Measurements from ENCODE around the gene ANP32B. TPM values are rescaled to one million over a fixed set of nuclear protein-coding genes. Genes with fewer than 3 reads are reported as not detected.

Gene ANP32B
- total RNA-seq, 3 donors from 2014 or later (not counting 1 experiment from before 2014, with no cell fraction given) = 89.9 to 107 (median 100) TPM

GRCh38 chr9:98056269-98057137, 73.4 kb downstream of the ANP32B start, which contains the start of gene NANS:
NANS (plus strand) TSS chr9:98056732; CDS start chr9:98056809, 77 bp downstream.
- Mint-ChIP-seq H3K4me1 (peaks cover 14 to 18% of the 10 kb centered on the region in 2 donors), H3K27me3 (ENCODE audit: low read depth in 2 of 2) (no peaks in the 10 kb centered on the region), H3K27ac (peak within 1 kb of the TSS; percentile 93 to 95), H3K4me3 (peak within 1 kb of the TSS; percentile 98), H3K9me3 (no peaks in the 10 kb centered on the region), H3K36me3 (no peaks in the 10 kb centered on the region)
- TF ChIP-seq CTCF (IDR thresholded peaks at IDR 0.05) = no peak
- peaks cover 2% of the 10 kb centered on the region for H3K36me3 ChIP-seq (ENCODE audit: control insufficient read depth, insufficient read depth, low read length)
- H3K4me3 ChIP-seq (ENCODE audit: low read length) = peak within 1 kb of the TSS; percentile 60
- ATAC-seq = peak; percentile 97 to 99 (median 98)
- peak within 1 kb of the TSS; percentile 79 for H3K27ac ChIP-seq (ENCODE audit: low read length)
- intact Hi-C loops (cut with micrococcal nuclease) = loop anchor here (1.0 to 2.0 kb wide), 2 partner anchors 73 to 134 kb away; partner anchors contain the start of genes ANP32B and TRMO
- no peaks in the 10 kb centered on the region for H3K9me3 ChIP-seq (ENCODE audit: control insufficient read depth, insufficient read depth, low read length)
- peaks cover 15% of the 10 kb centered on the region for H3K4me1 ChIP-seq (ENCODE audit: control insufficient read depth, insufficient read depth, low read length)
- DNase-seq = peak; percentile 90 to 93
- H3K27me3 ChIP-seq (ENCODE audit: control insufficient read depth, insufficient read depth, low read length) = no peaks in the 10 kb centered on the region
- under 1% methylated on average over 80 of the region's 80 CpGs for WGBS (ENCODE audit: insufficient coverage)

DNA sequence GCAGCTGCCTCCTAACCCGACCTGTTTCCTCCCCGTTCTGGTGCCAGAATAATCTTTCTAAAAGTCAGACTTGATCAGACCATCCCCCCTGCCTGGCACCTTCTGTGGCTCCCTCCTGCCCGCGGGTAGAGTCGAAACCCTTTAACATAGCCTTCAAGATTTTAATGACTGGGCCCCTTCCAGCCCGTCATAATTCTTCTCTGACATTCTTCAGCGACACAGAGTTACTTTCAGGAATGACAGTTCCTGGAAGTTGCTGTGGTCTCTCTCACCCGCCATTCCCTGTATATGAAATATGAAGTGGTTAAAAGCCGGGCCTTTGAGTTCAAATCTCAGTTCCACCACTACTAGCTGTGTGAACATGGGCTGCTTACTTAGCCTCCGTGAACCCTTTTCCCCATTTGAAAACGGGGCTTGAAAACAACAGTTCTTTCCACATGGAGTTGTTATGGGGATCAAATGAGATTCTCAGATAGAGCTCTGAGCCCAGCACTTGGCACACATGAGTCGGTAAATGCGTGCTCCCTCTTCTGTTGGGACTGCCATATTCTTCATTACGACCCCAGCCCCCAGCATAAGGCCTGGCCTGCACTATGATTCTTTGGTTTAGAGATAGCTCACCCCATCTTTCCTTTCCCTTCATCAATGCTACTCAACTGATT, 74.1 kb downstream of the ANP32B start:
- no peak for TF ChIP-seq CTCF (IDR thresholded peaks at IDR 0.05)
- H3K4me1 ChIP-seq (ENCODE audit: control insufficient read depth, insufficient read depth, low read length) = peaks cover 15% of the 10 kb centered on the region
- Mint-ChIP-seq H3K4me1 (peaks cover 14 to 18% of the 10 kb centered on the region in 2 donors), H3K27ac (peak overlapping the region; percentile 93 to 95), H3K36me3 (no peaks in the 10 kb centered on the region), H3K4me3 (peak overlapping the region; percentile 98), H3K9me3 (no peaks in the 10 kb centered on the region), H3K27me3 (ENCODE audit: low read depth in 2 of 2) (no peaks in the 10 kb centered on the region)
- WGBS (ENCODE audit: insufficient coverage) = 9% methylated on average over 12 of the region's 14 CpGs
- H3K36me3 ChIP-seq (ENCODE audit: control insufficient read depth, insufficient read depth, low read length) = peaks cover 5% of the 10 kb centered on the region
- intact Hi-C loops (cut with micrococcal nuclease) = loop anchor here (2.0 kb wide), 1 partner anchor 134 kb away; the partner anchor contains the start of gene TRMO
- peak overlapping the region; percentile 79 for H3K27ac ChIP-seq (ENCODE audit: low read length)
- no peak for ATAC-seq
- H3K4me3 ChIP-seq (ENCODE audit: low read length) = peak overlapping the region; percentile 60
- peak in 1 of 2 donors; percentile 31 for DNase-seq
- H3K9me3 ChIP-seq (ENCODE audit: control insufficient read depth, insufficient read depth, low read length) = no peaks in the 10 kb centered on the region
- H3K27me3 ChIP-seq (ENCODE audit: control insufficient read depth, insufficient read depth, low read length) = no peaks in the 10 kb centered on the region

DNA sequence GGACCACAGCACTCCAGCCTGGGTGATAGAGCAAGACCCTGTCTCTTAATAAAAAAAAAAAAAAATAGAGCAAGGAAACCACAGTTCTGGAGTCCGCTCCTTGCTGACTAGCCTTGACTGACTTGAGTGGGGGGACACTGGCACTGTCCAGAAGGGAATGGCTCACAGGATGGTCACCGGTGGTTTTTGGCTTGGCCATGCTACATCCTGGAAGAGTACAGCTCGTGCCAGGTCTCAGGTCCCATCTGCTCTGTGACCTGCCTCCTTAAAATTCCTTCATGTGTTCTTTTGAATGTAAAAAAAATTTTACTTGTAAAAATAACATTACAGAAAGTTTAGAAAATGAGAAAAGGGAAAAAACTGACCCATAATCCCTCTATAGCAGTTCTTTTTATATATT, 79.0 kb downstream of the ANP32B start:
- DNase-seq (no peak), ATAC-seq (no peak)
- Mint-ChIP-seq H3K4me1 (peaks cover 4 to 5% of the 10 kb centered on the region in 2 donors), H3K9me3 (no peaks in the 10 kb centered on the region), H3K36me3 (no peaks in the 10 kb centered on the region), H3K4me3 (no peak overlapping the region), H3K27ac (no peak overlapping the region), H3K27me3 (ENCODE audit: low read depth in 2 of 2) (no peaks in the 10 kb centered on the region)
- no peak for TF ChIP-seq CTCF (IDR thresholded peaks at IDR 0.05)
- no peaks in the 10 kb centered on the region for H3K9me3 ChIP-seq (ENCODE audit: control insufficient read depth, insufficient read depth, low read length)
- H3K4me3 ChIP-seq (ENCODE audit: low read length) = no peak overlapping the region
- intact Hi-C loops (cut with micrococcal nuclease) = no loop called here
- no peak overlapping the region for H3K27ac ChIP-seq (ENCODE audit: low read length)
- no peaks in the 10 kb centered on the region for H3K27me3 ChIP-seq (ENCODE audit: control insufficient read depth, insufficient read depth, low read length)
- peaks cover 13% of the 10 kb centered on the region for H3K36me3 ChIP-seq (ENCODE audit: control insufficient read depth, insufficient read depth, low read length)
- 91% methylated on average over 3 of the region's 3 CpGs for WGBS (ENCODE audit: insufficient coverage)
- peaks cover 7% of the 10 kb centered on the region for H3K4me1 ChIP-seq (ENCODE audit: control insufficient read depth, insufficient read depth, low read length)

All from natural killer cell (primary cell).